Skin epidermis (tissue), 12 donors: ENCODE results near the gene ELFN2.
A peak's percentile ranks its signal among the peaks of the same experiment; 100 is the strongest.

Experiments used
- H3K27ac ChIP-seq, 21 experiments: fragments of 200-600 bp; sonication (generic) in 11 of 21; one replicate each; pipeline ENCODE4 v1.5.0; 2020; ENCODE audit warnings: mild to moderate bottlenecking in 3 of 21, inconsistent platforms in 2 of 21, moderate library complexity in 2 of 21
- H3K4me3 ChIP-seq, 7 experiments: fragments of 200-600 bp; sonication (generic) in 2 of 7; one replicate each; pipeline ENCODE4 v1.5.0; 2020; ENCODE audit warnings: inconsistent platforms in 2 of 7, mild to moderate bottlenecking in 2 of 7, moderate library complexity in 1 of 7

Gene ELFN2

GRCh38 chr22:37345863-37346504, 81.3 kb downstream of the ELFN2 start:
- Histone ChIP-seq H3K27ac (peak overlapping the region in 1 of 21 experiments; percentile 16), H3K4me3 (no peak overlapping the region)

GRCh38 chr22:37344735-37345449, 82.4 kb downstream of the ELFN2 start:
- Histone ChIP-seq H3K27ac (no peak overlapping the region), H3K4me3 (no peak overlapping the region)

GRCh38 chr22:37343863-37344734, 83.2 kb downstream of the ELFN2 start:
- Histone ChIP-seq H3K27ac (no peak overlapping the region), H3K4me3 (no peak overlapping the region)

- H3K27ac ChIP-seq = no peak overlapping the region
Observed at GRCh38 chr22:37343348-37343747, 83.9 kb downstream of the ELFN2 start.

GRCh38 chr22:37342065-37342464, 85.2 kb downstream of the ELFN2 start:
- Histone ChIP-seq H3K27ac (no peak overlapping the region), H3K4me3 (no peak overlapping the region)

More at GRCh38 chr22:37343348-37343747, 83.9 kb downstream of the ELFN2 start:
- no peak overlapping the region for H3K4me3 ChIP-seq

- no peak overlapping the region for H3K27ac ChIP-seq
- H3K4me3 ChIP-seq = no peak overlapping the region
Observed at GRCh38 chr22:37340331-37341262, 86.7 kb downstream of the ELFN2 start.

- Histone ChIP-seq H3K27ac (no peak overlapping the region), H3K4me3 (no peak overlapping the region)
Observed at GRCh38 chr22:37338539-37339246, 88.6 kb downstream of the ELFN2 start.

- no peak overlapping the region for H3K27ac ChIP-seq
- no peak overlapping the region for H3K4me3 ChIP-seq
Observed at GRCh38 chr22:37337204-37337943, 89.9 kb downstream of the ELFN2 start.

GRCh38 chr22:37336579-37336978, 90.7 kb downstream of the ELFN2 start:
- Histone ChIP-seq H3K27ac (no peak overlapping the region), H3K4me3 (no peak overlapping the region)

GRCh38 chr22:37335806-37336199, 91.5 kb downstream of the ELFN2 start:
- Histone ChIP-seq H3K27ac (no peak overlapping the region), H3K4me3 (no peak overlapping the region)

GRCh38 chr22:37334859-37335805, 92.1 kb downstream of the ELFN2 start:
- Histone ChIP-seq H3K27ac (no peak overlapping the region), H3K4me3 (no peak overlapping the region)

GRCh38 chr22:37334461-37334858, 92.8 kb downstream of the ELFN2 start:
- Histone ChIP-seq H3K27ac (no peak overlapping the region), H3K4me3 (no peak overlapping the region)

GRCh38 chr22:37333724-37334460, 93.4 kb downstream of the ELFN2 start:
- Histone ChIP-seq H3K4me3 (no peak overlapping the region), H3K27ac (no peak overlapping the region)

GRCh38 chr22:37331856-37332536, 95.3 kb downstream of the ELFN2 start:
- Histone ChIP-seq H3K27ac (no peak overlapping the region), H3K4me3 (no peak overlapping the region)

- Histone ChIP-seq H3K4me3 (no peak overlapping the region), H3K27ac (no peak overlapping the region)
Observed at GRCh38 chr22:37331034-37331428, 96.2 kb downstream of the ELFN2 start.
